KOPT-K1 (cell line): ENCODE measurements around the gene SPATA2.
A peak's percentile ranks its signal among the peaks of the same experiment; 100 is the strongest.

Source experiments
- H3K27ac ChIP-seq: fragments of 200-600 bp; sonication (generic); 2 replicates; pipeline ENCODE4 v1.5.1; 2016; ENCODE audit warnings: antibody characterized with exemption, mild to moderate bottlenecking, low read depth, low read length; ENCODE audit not compliant: poor library complexity, severe bottlenecking
- H3K36me3 ChIP-seq: fragments of 200-600 bp; sonication (generic); 2 replicates; pipeline ENCODE4 v1.5.1; 2017; ENCODE audit warnings: antibody characterized with exemption, mild to moderate bottlenecking, low read length, moderate library complexity; ENCODE audit not compliant: insufficient read depth
- H3K9me3 ChIP-seq: fragments of 200-600 bp; sonication (generic); 2 replicates; pipeline ENCODE4 v1.5.1; 2017; ENCODE audit warnings: antibody characterized with exemption, low read length, mild to moderate bottlenecking; ENCODE audit not compliant: insufficient read depth, poor library complexity, severe bottlenecking

SPATA2 gene

DNA sequence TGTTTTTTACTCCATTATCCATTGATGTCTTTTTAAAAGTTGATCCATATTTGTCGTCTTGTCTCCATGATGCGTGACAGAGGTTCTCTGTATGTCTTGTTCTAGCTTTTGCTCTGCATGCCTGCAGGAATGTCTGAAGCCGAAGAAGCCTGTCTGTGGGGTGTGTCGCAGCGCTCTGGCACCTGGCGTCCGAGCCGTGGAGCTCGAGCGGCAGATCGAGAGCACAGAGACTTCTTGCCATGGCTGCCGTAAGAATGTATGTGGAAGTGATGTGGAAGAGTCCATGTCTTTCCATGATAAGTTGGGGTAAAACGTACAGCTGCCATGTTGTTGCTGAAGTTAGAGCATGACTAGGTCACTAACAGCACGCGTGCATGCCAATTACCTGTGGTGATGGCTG is 26.1 kb upstream of the SPATA2 start:
- Histone ChIP-seq H3K27ac (no peak overlapping the region), H3K36me3 (peaks cover 75% of the 10 kb centered on the region), H3K9me3 (no peaks in the 10 kb centered on the region)

DNA sequence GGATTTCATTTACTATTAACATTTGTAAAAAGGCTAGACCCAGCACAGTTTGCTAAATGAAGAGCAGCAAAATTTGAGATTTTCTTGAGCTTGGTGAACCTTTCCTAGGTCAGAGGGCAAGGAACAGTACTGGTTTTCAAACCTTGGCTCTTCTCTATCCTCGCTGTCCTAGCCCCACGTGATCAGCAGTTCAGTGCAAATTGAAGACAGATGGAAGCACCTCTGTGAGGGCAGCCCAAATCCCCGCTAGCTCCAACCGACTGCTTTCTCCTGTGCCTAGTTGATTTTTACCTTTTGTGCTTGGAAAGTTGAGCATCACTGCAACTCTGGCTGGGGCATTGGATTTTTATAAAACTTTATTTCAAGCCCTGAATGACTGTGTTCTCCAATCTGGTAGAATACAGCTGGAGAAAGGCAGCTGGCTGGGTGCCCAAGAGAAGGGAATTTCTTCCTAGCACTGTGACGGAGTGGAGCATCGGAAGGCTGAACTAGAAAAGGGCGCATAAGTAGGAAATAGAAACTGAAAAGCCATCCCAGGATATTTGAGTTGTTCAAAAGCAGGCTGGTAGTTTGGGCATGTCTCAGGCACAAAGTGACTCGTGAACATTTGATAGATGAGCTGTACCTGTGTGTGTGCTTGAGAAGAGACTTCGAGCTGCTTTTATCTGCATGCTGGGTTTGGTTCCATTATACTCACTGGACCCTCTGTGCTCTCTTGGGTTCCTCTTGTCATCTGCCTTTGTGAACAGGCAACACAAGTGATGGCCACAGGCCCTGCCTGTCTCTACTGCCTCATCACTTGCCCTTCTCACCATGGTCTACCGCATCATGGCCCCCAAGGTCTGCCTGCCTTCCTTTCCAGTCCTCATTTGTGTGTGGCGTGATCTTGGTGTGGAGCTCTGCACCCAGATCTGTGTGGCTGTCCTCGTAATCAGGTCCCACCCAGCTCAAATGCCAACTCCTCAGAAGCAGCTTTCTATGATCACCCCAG is 23.1 kb upstream of the SPATA2 start:
- Histone ChIP-seq H3K36me3 (peaks cover 48% of the 10 kb centered on the region), H3K9me3 (no peaks in the 10 kb centered on the region), H3K27ac (no peak overlapping the region)

DNA sequence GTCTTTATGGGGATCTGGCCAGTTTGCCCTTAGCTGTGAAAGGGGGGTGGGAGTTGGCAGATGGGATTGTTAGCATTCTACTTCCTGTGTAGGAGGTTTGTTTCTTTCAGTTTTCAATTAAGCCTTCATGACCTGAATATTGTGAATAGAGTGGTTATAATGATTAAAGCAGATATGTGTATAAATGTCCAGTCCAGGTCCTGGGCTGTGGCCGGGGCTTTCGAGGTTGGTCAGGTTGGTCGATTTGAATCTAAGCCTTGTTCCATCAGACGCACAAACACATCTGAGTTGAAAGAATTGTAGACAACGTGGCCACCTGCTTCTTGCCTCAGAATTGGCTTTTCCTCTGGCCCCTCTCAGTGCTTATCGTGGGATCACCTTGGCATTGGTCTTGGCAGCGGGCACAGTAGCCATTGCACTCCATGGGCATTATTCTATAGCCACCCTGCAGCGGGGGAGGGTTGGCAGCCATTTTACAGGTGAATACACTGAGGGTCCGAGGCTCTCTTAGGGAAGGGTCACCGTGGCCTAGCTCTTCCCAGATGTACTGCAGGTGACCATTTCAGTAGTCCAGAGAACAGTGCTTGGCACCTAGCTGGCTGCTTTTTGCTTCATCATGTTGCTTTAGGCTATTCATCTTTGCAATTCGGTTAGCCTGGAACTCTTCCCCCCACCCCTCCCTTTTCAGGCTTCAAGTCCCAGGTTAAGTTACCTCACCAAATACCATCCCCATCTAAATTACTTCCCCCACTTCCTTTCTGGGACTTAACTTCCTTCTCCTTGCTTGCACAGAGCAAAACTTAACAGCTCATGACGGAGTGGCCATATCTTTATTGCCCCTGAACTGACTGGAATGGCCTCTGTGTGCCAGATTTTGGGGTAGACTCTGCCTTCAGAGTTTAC is 21.9 kb upstream of the SPATA2 start:
- Histone ChIP-seq H3K9me3 (no peaks in the 10 kb centered on the region), H3K27ac (peak overlapping the region; percentile 90), H3K36me3 (peaks cover 36% of the 10 kb centered on the region)

DNA sequence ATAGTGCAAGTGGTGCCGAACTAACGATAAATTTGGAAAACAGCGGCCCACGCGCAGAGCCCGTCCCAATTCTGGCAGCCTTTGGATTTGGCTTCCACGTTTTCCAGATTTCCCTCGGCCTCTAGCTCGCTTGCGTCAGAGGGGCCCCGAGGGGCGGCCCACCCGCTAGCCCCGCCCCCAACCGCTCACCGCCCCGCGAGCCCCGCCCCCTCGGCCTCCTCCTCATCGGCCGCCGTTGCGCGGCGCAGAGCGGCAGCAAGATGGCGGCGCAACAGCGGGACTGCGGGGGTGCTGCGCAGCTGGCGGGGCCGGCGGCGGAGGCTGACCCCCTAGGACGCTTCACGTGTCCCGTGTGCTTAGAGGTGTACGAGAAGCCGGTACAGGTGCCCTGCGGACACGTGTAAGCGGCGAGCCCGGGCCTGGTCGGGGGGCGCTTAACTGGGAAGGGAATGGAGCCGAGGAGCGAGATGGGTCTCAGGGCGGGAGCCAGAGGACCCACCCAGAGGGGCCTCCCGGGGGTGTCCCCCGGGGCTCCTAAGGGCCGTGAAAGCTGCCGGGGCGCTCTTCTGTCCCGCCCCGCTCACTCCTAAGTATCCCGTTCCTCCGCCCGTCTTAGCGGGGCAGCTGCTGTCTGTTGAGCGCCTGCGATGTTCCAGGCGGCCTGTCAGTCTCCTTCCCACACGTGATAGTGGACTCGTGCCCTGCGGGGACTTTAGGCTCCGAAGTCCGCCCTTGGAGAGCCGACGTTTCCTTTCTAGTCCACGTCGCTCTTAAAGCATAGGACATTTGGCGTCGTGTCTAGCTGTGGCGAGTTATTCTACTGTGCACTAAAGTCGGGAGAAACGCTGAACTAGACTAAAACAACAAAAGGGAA is 21.1 kb upstream of the SPATA2 start, which contains the start of gene RNF114:
Gene RNF114, plus strand, starts transcription at position 245 of the 874 bp plus-strand sequence. Its CDS starts 16 bp downstream, at position 261.
- Histone ChIP-seq H3K36me3 (peaks cover 27% of the 10 kb centered on the region), H3K27ac (peak within 1 kb of the TSS; percentile 90), H3K9me3 (no peaks in the 10 kb centered on the region)

DNA sequence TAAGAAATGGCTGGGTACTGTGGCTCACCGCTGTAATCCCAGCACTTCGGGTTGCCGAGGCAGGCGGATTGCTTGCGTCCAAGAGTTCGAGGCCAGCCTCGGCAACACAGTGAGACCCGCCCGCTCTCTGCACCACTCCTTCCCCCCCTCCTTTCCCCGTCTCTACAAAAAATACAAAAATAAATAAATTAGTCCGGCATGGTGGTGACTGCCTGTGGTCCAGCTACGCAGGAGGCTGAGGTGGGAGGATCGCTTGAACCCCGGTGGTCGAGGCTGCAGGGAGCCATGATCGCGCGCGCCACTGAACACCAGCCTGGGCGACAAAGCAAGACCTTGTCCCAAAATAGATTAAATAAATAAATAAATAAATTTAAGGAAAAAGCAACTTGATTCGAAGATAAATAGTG is 20.4 kb upstream of the SPATA2 start:
- Histone ChIP-seq H3K27ac (no peak overlapping the region), H3K9me3 (no peaks in the 10 kb centered on the region), H3K36me3 (peaks cover 21% of the 10 kb centered on the region)

DNA sequence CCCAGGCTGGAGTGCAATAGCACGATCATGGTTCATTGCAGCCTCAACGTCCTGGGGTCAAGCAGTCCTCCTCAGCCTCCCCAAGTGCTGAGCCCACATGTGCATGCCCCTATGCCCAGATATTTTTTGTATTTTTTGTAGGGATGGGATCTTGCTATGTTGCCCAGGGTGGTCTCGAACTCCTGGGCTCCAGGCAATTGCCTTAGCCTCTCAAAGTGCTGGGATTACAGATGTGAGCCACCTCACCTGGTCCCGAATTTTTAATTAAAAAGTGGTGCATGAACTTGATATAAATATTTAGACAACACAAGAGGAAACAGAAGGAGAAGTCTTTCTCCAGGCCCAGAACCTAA is 13.8 kb upstream of the SPATA2 start:
- Histone ChIP-seq H3K9me3 (no peaks in the 10 kb centered on the region), H3K36me3 (no peaks in the 10 kb centered on the region), H3K27ac (no peak overlapping the region)

DNA sequence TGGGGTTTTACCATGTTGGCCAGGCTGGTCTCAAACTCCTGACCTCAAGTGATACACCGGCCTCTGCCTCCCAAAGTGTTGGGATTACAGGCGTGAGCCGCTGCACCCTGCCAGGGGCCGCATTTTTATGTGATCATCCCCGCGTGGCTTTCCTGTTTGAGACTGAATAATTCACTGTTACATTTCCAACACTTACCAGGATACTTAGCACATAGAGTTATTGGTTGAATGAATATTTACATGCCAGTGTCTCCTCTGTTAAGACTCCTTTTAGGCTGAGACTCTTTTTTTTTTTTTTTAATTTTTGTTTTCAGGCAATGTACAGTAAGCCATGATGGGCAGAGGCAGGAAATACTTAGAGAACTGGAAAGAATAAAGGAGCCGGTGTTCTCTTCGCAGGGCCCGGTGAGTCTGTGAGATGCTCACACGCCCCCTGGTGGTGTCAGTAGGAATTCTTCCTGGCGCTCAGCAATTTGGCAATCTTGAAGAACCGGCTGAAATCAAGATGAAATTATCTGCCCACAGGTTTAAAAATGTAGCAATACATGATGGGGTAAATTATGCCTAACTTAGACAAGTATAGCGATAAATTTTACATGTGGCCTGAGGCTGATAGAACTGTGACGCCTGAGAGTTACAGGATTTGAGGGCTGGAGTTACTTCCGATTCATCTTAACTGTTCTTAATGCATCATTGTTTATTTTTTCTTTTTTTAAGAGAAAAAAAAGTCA is 13.2 kb upstream of the SPATA2 start:
- H3K36me3 ChIP-seq, result no peaks in the 10 kb centered on the region
- no peaks in the 10 kb centered on the region for H3K9me3 ChIP-seq
- H3K27ac ChIP-seq, result no peak overlapping the region

DNA sequence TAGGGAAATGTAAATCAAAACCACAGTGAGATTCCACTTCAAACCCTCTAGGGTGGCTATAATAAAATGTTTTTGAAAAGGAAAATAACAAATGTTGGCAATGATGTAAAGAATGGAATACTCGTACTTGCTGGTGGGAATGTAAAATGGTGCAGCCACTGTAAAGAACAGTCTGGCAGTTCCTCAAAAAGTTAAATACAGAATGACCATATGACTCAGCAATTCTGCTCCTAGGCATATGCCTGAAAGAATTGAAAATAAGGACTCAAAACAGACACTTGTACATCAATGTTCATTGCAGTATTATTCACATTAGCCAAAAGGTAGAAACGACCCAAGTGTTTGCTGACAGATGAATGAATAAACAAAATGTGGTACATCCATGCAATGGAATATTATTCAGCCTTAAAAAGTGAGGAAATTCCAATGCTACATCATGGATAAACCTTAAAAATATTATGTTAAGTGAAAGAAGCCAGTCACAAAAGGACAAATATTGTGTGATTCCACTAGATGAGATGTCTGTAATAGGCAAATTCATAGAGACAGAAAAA is 10.6 kb upstream of the SPATA2 start:
- Histone ChIP-seq H3K36me3 (no peaks in the 10 kb centered on the region), H3K9me3 (no peaks in the 10 kb centered on the region), H3K27ac (no peak overlapping the region)

DNA sequence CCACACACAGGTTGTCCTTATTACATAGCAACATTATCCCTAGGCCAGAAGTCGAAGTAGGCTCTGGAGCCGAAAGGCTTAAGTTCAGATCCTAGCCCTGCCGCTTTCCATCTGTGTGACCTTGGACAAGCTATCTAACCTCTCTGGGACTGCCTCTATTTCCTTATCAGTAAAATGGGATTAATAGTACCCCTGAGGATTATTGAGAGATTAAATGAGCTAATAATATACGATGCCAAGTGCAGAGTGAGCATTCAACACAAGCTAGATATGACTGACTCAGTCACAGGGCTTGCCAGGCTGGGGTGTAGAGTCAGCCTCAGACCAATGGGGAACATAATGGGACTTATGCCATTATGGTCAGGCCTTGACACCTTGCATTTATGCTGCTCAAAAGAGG is 8.9 kb upstream of the SPATA2 start:
- H3K36me3 ChIP-seq, result no peaks in the 10 kb centered on the region
- no peaks in the 10 kb centered on the region for H3K9me3 ChIP-seq
- no peak overlapping the region for H3K27ac ChIP-seq

DNA sequence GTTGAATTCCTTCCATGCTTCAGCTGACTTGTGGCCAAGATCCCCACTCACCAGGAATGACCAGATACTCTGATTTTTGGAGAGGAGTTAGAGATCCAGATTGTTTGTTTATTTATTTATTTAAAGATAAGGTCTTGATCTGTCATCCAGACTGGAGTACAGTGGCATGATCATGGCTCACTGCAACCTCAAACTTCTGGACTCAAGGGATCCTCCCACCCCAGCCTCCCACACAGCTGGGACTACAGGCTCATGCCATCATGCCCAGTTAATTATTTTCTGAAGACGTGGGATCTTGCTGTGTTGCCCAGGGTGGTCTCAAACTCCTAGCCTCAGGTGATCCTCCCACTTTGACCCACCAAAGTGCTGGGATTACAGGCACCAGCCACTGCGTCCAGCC is 4.1 kb upstream of the SPATA2 start:
- no peaks in the 10 kb centered on the region for H3K36me3 ChIP-seq
- no peak overlapping the region for H3K27ac ChIP-seq
- H3K9me3 ChIP-seq, result no peaks in the 10 kb centered on the region

DNA sequence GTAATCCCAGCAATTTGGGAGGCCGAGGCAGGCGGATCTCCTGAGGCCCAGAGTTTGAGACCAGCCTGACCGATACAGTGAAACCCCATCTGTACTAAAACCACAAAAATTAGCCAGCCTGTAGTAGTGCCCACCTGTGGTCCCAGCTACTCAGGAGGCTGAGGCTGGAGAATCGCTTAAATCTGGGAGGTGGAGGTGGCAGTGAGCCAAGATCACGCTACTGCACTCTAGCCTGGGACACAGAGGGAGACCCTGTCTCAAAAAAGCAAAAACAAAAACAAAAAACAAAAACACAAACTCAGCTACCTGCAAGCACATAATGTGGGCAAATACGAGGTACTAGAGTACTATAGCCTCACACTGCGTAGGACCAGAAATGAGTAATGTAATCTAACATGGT is 3.7 kb upstream of the SPATA2 start:
- no peaks in the 10 kb centered on the region for H3K9me3 ChIP-seq
- H3K36me3 ChIP-seq, result no peaks in the 10 kb centered on the region
- H3K27ac ChIP-seq, result no peak overlapping the region

DNA sequence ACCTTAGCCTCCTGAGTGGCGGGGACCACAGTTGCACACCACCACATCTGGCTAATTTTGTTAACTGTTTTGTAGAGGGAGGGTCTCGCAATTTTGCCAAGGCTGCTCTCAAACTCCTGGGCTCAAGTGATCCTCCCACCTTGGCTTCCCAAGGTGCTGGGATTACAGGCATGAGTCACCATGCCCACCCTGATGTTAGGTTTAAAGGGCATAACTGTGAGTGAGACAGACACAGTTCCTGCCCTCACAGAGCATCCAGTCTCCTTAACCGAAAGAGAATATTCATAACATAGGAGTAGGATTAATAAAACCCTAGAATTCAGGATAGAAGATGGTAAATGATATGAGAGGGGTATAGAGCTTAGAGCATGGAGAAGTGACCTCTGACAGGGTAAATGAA is 3.1 kb upstream of the SPATA2 start:
- Histone ChIP-seq H3K36me3 (no peaks in the 10 kb centered on the region), H3K27ac (no peak overlapping the region)

DNA sequence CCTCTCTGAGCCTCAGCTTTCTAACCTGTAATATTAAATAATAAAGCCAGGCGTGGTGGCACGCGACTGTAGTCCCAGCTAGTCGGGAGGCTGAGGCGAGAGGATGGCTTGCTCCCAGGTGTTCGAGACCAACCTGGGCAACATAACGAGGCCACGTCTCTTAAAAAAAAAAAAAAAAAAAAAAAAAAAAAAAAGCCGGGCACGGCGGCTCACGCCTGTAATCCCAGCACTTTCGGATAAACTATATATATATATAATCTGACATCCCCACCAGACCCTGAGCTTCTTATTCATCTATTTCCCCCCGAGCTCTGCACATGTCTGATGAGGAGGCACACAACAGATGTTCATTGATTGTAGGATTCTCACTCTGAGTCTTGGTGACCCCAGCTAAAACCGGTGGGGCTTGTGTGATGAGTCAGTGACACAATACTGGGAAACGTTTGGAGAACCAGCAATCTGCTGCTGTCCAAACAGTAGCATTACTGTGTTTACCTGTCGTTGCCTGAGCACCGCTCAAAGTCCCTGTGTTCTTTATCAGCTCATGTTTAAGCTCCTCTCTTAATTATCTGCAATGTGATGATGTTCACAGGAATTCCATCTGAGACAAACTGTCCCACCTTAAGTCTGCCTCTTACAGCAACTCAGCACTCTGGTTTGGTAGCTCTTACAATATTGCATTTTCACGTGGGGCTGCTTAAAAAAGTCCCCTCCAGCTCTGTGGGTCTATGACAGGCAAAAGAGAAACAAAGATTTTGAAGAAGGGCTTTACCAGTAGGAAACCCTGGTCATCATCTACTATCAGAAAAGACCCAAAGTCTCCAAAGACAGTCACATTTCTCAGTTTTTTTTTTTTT is 1.0 kb upstream of the SPATA2 start:
- Histone ChIP-seq H3K27ac (peak overlapping the region; percentile 97), H3K9me3 (no peaks in the 10 kb centered on the region), H3K36me3 (no peaks in the 10 kb centered on the region)

More for the DNA sequence above, 3.1 kb upstream of the SPATA2 start:
- H3K9me3 ChIP-seq, result no peaks in the 10 kb centered on the region
